DOHH2 (cell line): ENCODE results near the gene KANK4.

Experiments used
- EZH2phosphoT487 ChIP-seq: fragments of 200-600 bp; sonication (generic); IDR thresholded peaks from 2 replicates; pipeline ENCODE4 v1.6.1; 2017; ENCODE audit warnings: borderline replicate concordance, mild to moderate bottlenecking, antibody characterized with exemption, low read length, moderate library complexity, mixed read lengths
- TF ChIP-seq, protein P1 (sequence below): fragments of 200-600 bp; sonication (generic); IDR thresholded peaks from one replicate; pipeline ENCODE4 v1.5.1; 2014; ENCODE audit warnings: antibody characterized with exemption, mild to moderate bottlenecking, low read depth, low read length; ENCODE audit not compliant: poor library complexity, severe bottlenecking

DNA sequence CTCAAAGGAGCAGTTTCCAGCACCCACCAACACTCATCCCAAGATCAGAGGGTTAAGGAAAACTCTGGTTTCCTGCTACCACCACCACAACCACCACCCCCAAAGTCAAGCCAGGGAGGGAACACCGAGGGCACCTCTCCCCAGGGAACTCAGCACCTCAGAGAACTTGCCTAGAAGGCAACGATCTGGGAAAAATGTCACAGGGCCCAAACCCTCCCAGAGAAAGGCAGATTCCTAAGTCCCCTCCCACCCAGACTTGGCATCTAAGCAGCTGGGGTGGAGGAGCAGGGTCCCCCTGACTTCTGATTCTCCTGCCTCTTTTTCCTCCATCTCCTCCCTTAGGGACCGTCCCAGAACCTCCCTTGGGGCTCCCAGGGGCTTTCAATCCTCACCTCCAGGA, 10.6 kb downstream of the KANK4 start:
- TF ChIP-seq, protein P1, sequence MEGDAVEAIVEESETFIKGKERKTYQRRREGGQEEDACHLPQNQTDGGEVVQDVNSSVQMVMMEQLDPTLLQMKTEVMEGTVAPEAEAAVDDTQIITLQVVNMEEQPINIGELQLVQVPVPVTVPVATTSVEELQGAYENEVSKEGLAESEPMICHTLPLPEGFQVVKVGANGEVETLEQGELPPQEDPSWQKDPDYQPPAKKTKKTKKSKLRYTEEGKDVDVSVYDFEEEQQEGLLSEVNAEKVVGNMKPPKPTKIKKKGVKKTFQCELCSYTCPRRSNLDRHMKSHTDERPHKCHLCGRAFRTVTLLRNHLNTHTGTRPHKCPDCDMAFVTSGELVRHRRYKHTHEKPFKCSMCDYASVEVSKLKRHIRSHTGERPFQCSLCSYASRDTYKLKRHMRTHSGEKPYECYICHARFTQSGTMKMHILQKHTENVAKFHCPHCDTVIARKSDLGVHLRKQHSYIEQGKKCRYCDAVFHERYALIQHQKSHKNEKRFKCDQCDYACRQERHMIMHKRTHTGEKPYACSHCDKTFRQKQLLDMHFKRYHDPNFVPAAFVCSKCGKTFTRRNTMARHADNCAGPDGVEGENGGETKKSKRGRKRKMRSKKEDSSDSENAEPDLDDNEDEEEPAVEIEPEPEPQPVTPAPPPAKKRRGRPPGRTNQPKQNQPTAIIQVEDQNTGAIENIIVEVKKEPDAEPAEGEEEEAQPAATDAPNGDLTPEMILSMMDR, result no peak
- no peak for TF ChIP-seq EZH2phosphoT487
